Mesenchymal stem cell (in vitro differentiated cells and primary cell): Measurements from ENCODE around the gene MRFAP1.

Experiments used
- DNase-seq: peaks from one replicate; pipeline ENCODE4 v3.0.0-alpha.2; 2013
- H2AFZ ChIP-seq: one replicate; pipeline ENCODE4 v1.6.1; 2013; ENCODE audit warnings: low read depth, mild to moderate bottlenecking, control low read depth, inconsistent platforms, low read length, moderate library complexity
- H2AK5ac ChIP-seq: 2 replicates; pipeline ENCODE4 v1.6.1; 2013; ENCODE audit warnings: low read length, moderate library complexity, mild to moderate bottlenecking, inconsistent platforms; ENCODE audit not compliant: severe bottlenecking
- H2BK120ac ChIP-seq: one replicate; pipeline ENCODE4 v1.6.1; 2013; ENCODE audit warnings: low read depth, mild to moderate bottlenecking, inconsistent platforms, low read length, moderate library complexity
- H2BK12ac ChIP-seq, 2 experiments: one replicate each; pipeline ENCODE4 v1.6.1; 2013; ENCODE audit warnings: inconsistent platforms in 2 of 2, low read length in 2 of 2, mild to moderate bottlenecking in 2 of 2, moderate library complexity in 2 of 2, control low read depth in 1 of 2
- H2BK15ac ChIP-seq: one replicate; pipeline ENCODE4 v1.6.1; 2013; ENCODE audit warnings: mild to moderate bottlenecking, low read depth, inconsistent platforms; ENCODE audit not compliant: poor library complexity, severe bottlenecking
- H2BK5ac ChIP-seq: 2 replicates; pipeline ENCODE4 v1.6.1; 2013; ENCODE audit warnings: low read depth, mild to moderate bottlenecking, low read length, control low read depth, inconsistent platforms; ENCODE audit not compliant: poor library complexity, severe bottlenecking
- H3K14ac ChIP-seq, 2 experiments: one replicate each; pipeline ENCODE4 v1.6.1; 2013; ENCODE audit warnings: inconsistent platforms in 2 of 2, low read length in 2 of 2, control low read depth in 1 of 2, mild to moderate bottlenecking in 1 of 2, moderate library complexity in 1 of 2
- H3K18ac ChIP-seq, 2 experiments: one replicate each; pipeline ENCODE4 v1.6.1; 2013; ENCODE audit warnings: inconsistent platforms in 2 of 2, low read length in 2 of 2, control low read depth in 1 of 2, low read depth in 1 of 2, mild to moderate bottlenecking in 1 of 2
- H3K23ac ChIP-seq, 2 experiments: one replicate each; pipeline ENCODE4 v1.6.1; 2013; ENCODE audit warnings: inconsistent platforms in 2 of 2, low read length in 2 of 2, mild to moderate bottlenecking in 2 of 2, moderate library complexity in 2 of 2, control low read depth in 1 of 2
- H3K27ac ChIP-seq: 2 replicates; pipeline ENCODE4 v1.5.1; 2013; ENCODE audit warnings: mild to moderate bottlenecking, moderate library complexity, low read length, control low read depth, inconsistent platforms; ENCODE audit not compliant: poor library complexity, severe bottlenecking
- H3K27me3 ChIP-seq, 2 experiments: 2 replicates each; pipeline versions ENCODE4 v1.6.1 to v1.7.0; 2013; ENCODE audit warnings: low read length in 2 of 2, mild to moderate bottlenecking in 2 of 2, moderate library complexity in 2 of 2, control low read depth in 1 of 2, inconsistent platforms in 1 of 2; ENCODE audit not compliant: control insufficient read depth in 1 of 2, insufficient read depth in 1 of 2
- H3K36me3 ChIP-seq, 2 experiments: 2 replicates each; pipeline versions ENCODE4 v1.6.1 to v1.7.0; 2013; ENCODE audit warnings: low read length in 2 of 2, control low read depth in 1 of 2, inconsistent platforms in 1 of 2, low read depth in 1 of 2, mild to moderate bottlenecking in 1 of 2; ENCODE audit not compliant: insufficient read depth in 2 of 2, control insufficient read depth in 1 of 2
- H3K4ac ChIP-seq, 2 experiments: one replicate each; pipeline ENCODE4 v1.6.1; 2013; ENCODE audit warnings: inconsistent platforms in 2 of 2, low read length in 2 of 2, mild to moderate bottlenecking in 2 of 2, moderate library complexity in 2 of 2, control low read depth in 1 of 2, low read depth in 1 of 2
- H3K4me1 ChIP-seq: 2 replicates; pipeline ENCODE4 v1.6.1; 2013; ENCODE audit warnings: low read depth, low read length, control low read depth; ENCODE audit not compliant: control insufficient read depth, insufficient read depth
- H3K4me2 ChIP-seq: 2 replicates; pipeline ENCODE4 v1.6.1; 2013; ENCODE audit warnings: low read length, mild to moderate bottlenecking, inconsistent platforms; ENCODE audit not compliant: poor library complexity, severe bottlenecking
- H3K4me3 ChIP-seq, 2 experiments: 2 replicates each; pipeline versions ENCODE4 v1.5.1 to v1.7.0; 2013; ENCODE audit warnings: low read length in 2 of 2, mild to moderate bottlenecking in 2 of 2, control low read depth in 1 of 2, low read depth in 1 of 2; ENCODE audit not compliant: insufficient read depth in 1 of 2
- H3K79me1 ChIP-seq: replicated peaks from 2 replicates; pipeline ENCODE4 v1.6.1; 2013; ENCODE audit warnings: mild to moderate bottlenecking, control low read depth, low read length, inconsistent platforms; ENCODE audit not compliant: poor library complexity, severe bottlenecking
- H3K9ac ChIP-seq: 2 replicates; pipeline ENCODE4 v1.7.0; 2013; ENCODE audit warnings: mild to moderate bottlenecking, low read length, moderate library complexity
- H3K9me3 ChIP-seq: 2 replicates; pipeline ENCODE4 v1.7.0; 2013; ENCODE audit warnings: mild to moderate bottlenecking, low read length; ENCODE audit not compliant: control insufficient read depth
- H4K8ac ChIP-seq: one replicate; pipeline ENCODE4 v1.6.1; 2013; ENCODE audit warnings: inconsistent platforms, mild to moderate bottlenecking, low read length, moderate library complexity
- H4K91ac ChIP-seq: one replicate; pipeline ENCODE4 v1.6.1; 2013; ENCODE audit warnings: mild to moderate bottlenecking, low read length, inconsistent platforms
- WGBS: methylation state at CpG from one replicate; pipeline ENCODE4 v1.1.7; 2013; ENCODE audit warnings: mixed read lengths; 5-methylcytosine and 5-hydroxymethylcytosine counted together

Gene MRFAP1

DNA sequence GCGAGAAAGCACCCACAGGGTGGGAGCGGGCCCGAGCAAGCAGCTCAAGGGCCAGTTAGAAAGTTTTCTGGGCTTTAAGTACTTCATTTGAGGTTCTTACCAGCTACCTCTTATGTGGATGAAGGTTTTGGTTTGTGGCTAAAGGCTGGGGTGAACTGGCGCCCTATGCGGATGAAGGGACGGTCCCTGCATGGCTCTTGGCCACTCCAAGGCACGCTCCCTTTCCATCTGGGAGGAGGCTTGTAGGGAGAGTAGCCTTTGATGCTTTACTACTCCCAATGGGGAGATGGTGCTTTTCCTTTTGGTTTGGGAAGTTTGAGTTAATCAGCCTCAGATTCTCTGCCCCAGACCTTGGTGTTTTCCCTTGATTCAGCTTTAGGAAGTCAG lies 17.7 kb downstream of the MRFAP1 start:
- H3K27ac ChIP-seq, result no peak overlapping the region
- DNase-seq, result no peak
- 96% methylated on average over 7 of the region's 7 CpGs for WGBS
- H3K23ac ChIP-seq, result no peak overlapping the region
- H3K4me2 ChIP-seq, result no peak overlapping the region
- peaks cover 5% of the 10 kb centered on the region for H3K4me1 ChIP-seq
- peak overlapping the region in 1 of 2 experiments; percentile 48 for H3K18ac ChIP-seq
- no peaks in the 10 kb centered on the region for H3K79me1 ChIP-seq
- no peak overlapping the region for H2AFZ ChIP-seq
- H4K91ac ChIP-seq, result no peak overlapping the region
- H3K14ac ChIP-seq, result no peak overlapping the region
- no peak overlapping the region for H2BK5ac ChIP-seq
- H3K4ac ChIP-seq, result peak overlapping the region in 1 of 2 experiments; percentile 54
- H3K9me3 ChIP-seq, result no peaks in the 10 kb centered on the region
- H4K8ac ChIP-seq, result no peak overlapping the region
- peak overlapping the region in 1 of 2 experiments; percentile 74 for H3K4me3 ChIP-seq
- no peak overlapping the region for H2AK5ac ChIP-seq
- peak overlapping the region; percentile 72 for H3K9ac ChIP-seq
- H2BK15ac ChIP-seq, result no peak overlapping the region
- H2BK12ac ChIP-seq, result no peak overlapping the region
- H2BK120ac ChIP-seq, result peak overlapping the region; percentile 64
- peaks cover 0 to 3% of the 10 kb centered on the region in 2 experiments for H3K36me3 ChIP-seq
- peaks cover 0 to 4% of the 10 kb centered on the region in 2 experiments for H3K27me3 ChIP-seq

DNA sequence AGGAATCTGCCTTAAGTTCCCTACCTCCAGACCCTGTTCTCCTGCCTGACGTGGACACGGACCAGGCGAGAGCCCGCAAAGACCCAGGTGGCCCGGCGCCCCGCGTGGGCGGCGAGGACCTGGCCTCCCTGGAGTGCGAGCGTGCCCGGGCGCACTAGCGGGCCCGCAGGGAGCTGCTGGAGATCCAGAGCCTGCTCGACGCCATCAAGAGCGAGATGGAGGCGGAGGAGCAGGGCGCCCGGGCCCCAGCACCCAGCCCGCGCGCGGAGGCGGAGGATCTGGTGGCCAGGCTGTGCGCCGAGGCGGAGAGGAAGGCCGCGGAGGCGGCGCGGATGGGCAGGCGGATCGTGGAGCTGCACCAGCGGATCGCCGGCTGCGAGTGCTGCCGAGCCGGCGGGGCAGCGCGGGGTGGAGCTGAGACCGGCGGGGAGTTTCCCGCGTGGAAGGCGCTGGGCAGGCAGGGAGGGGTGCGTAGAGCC lies 18.2 kb downstream of the MRFAP1 start:
- Histone ChIP-seq H2AFZ (peak overlapping the region; percentile 89), H3K14ac (no peak overlapping the region), H3K4me1 (peaks cover 5% of the 10 kb centered on the region), H3K18ac (peak overlapping the region; percentile 48 to 58), H3K4ac (peak overlapping the region in 1 of 2 experiments; percentile 54), H2BK120ac (peak overlapping the region; percentile 64), H3K4me3 (peak overlapping the region; percentile 45 to 74), H3K27me3 (peaks cover 3 to 8% of the 10 kb centered on the region in 2 experiments), H3K36me3 (peaks cover 0 to 3% of the 10 kb centered on the region in 2 experiments), H4K8ac (peak overlapping the region; percentile 63), H2BK12ac (no peak overlapping the region), H3K4me2 (peak overlapping the region; percentile 67), H3K9me3 (no peaks in the 10 kb centered on the region), H3K79me1 (no peaks in the 10 kb centered on the region), H3K27ac (no peak overlapping the region), H2AK5ac (no peak overlapping the region), H3K9ac (peak overlapping the region; percentile 72), H4K91ac (no peak overlapping the region), H2BK15ac (peak overlapping the region; percentile 79), H2BK5ac (no peak overlapping the region), H3K23ac (no peak overlapping the region)
- WGBS, result 31% methylated on average over 37 of the region's 52 CpGs
- DNase-seq, result peak; percentile 25

DNA sequence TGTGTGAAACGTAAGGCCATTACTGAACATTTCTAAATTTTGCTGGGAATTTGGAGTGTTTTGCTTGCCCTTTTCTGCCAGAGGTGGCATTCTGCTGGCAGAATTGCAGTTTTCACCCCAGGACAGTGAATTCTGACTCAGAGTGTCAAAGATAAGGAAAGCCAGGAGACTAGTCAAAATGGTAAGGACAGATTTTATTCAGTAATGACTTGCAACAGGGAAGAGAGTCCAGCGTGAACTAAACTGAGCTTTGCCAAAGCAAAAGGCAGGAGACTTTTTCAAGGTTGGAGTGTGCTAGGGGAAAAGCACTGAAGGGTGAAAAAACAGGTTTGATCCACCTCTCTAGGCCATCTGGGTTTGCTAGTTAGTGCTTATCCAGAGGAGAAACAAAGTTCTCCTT lies 19.4 kb downstream of the MRFAP1 start:
- H2BK15ac ChIP-seq, result no peak overlapping the region
- H2BK12ac ChIP-seq, result no peak overlapping the region
- no peak overlapping the region for H2AFZ ChIP-seq
- H3K4me1 ChIP-seq, result peaks cover 12% of the 10 kb centered on the region
- no peak overlapping the region for H3K18ac ChIP-seq
- no peaks in the 10 kb centered on the region for H3K79me1 ChIP-seq
- H3K23ac ChIP-seq, result no peak overlapping the region
- no peak for DNase-seq
- H3K14ac ChIP-seq, result no peak overlapping the region
- H3K4ac ChIP-seq, result no peak overlapping the region
- no peak overlapping the region for H3K9ac ChIP-seq
- H3K27ac ChIP-seq, result no peak overlapping the region
- no peak overlapping the region for H2BK120ac ChIP-seq
- peaks cover 7 to 9% of the 10 kb centered on the region in 2 experiments for H3K27me3 ChIP-seq
- H2AK5ac ChIP-seq, result no peak overlapping the region
- H4K91ac ChIP-seq, result no peak overlapping the region
- no peak overlapping the region for H4K8ac ChIP-seq
- H3K36me3 ChIP-seq, result peaks cover 0 to 3% of the 10 kb centered on the region in 2 experiments
- no peaks in the 10 kb centered on the region for H3K9me3 ChIP-seq
- H3K4me3 ChIP-seq, result no peak overlapping the region
- 92% methylated on average over 2 of the region's 2 CpGs for WGBS
- no peak overlapping the region for H2BK5ac ChIP-seq
- no peak overlapping the region for H3K4me2 ChIP-seq

DNA sequence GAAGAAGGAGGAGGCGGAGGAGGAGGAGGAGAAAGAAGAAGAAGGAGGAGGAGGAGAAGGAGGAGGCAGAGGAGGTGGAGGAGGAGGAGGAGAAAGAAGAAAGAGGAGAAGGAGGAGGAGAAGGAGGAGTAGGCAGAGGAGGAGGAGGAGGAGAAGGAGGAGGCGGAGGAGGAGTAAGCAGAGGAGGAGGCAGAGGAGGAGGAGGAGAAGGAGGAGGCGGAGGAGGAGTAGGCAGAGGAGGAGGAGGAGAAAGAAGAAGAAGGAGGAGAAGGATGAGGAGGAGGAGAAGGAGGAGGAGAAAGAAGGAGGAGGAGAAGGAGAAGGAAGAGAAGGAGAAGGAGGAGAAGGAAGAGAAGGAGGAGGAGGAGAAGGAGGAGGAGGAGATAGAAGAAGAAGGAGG lies 19.9 kb downstream of the MRFAP1 start:
- Histone ChIP-seq H2AFZ (no peak overlapping the region), H3K9me3 (no peaks in the 10 kb centered on the region), H2BK5ac (no peak overlapping the region), H2BK12ac (no peak overlapping the region), H3K4me1 (peaks cover 12% of the 10 kb centered on the region), H3K27me3 (peaks cover 9 to 10% of the 10 kb centered on the region in 2 experiments), H3K36me3 (peaks cover 0 to 3% of the 10 kb centered on the region in 2 experiments), H4K8ac (no peak overlapping the region), H3K4me3 (no peak overlapping the region), H2BK120ac (no peak overlapping the region), H3K9ac (no peak overlapping the region), H3K18ac (no peak overlapping the region), H3K79me1 (no peaks in the 10 kb centered on the region), H3K23ac (no peak overlapping the region), H3K4ac (no peak overlapping the region), H2BK15ac (no peak overlapping the region), H3K27ac (no peak overlapping the region), H3K14ac (no peak overlapping the region), H3K4me2 (no peak overlapping the region), H4K91ac (no peak overlapping the region), H2AK5ac (no peak overlapping the region)
- 95% methylated on average over 3 of the region's 3 CpGs for WGBS
- DNase-seq, result no peak
